Mesodermal cell (in vitro differentiated cells): ENCODE results near the gene ANKRD65.
"Not testable (repeated sequence)": the region's sequence is repeated elsewhere in the genome, so short reads cannot be mapped to it uniquely, and the experiment has no call there.

Experiments
- H3K27ac ChIP-seq: 2 replicates; pipeline ENCODE4 v1.7.0; 2013; ENCODE audit warnings: mild to moderate bottlenecking, low read depth, low read length, moderate library complexity; ENCODE audit not compliant: severe bottlenecking
- H3K36me3 ChIP-seq: 2 replicates; pipeline ENCODE4 v1.7.1; 2013; ENCODE audit warnings: mild to moderate bottlenecking, low read length, moderate library complexity; ENCODE audit not compliant: control insufficient read depth, insufficient read depth
- H3K4me1 ChIP-seq: one replicate; pipeline ENCODE4 v1.7.1; 2013; ENCODE audit warnings: mild to moderate bottlenecking, low read length; ENCODE audit not compliant: insufficient read depth, control insufficient read depth, poor library complexity, severe bottlenecking
- H3K4me3 ChIP-seq: 2 replicates; pipeline ENCODE4 v1.7.0; 2013; ENCODE audit warnings: low read length, control low read depth, mild to moderate bottlenecking; ENCODE audit not compliant: insufficient read depth, poor library complexity, severe bottlenecking; ENCODE audit errors: extremely low read depth
- H3K9me3 ChIP-seq: 2 replicates; pipeline ENCODE4 v1.7.1; 2013; ENCODE audit warnings: mild to moderate bottlenecking, low read length, moderate library complexity; ENCODE audit not compliant: control insufficient read depth
- WGBS, 2 experiments: methylation state at CpG; one replicate each; pipeline ENCODE4 v1.1.5; 2013; ENCODE audit warnings: missing lambda C conversion rate in 2 of 2; ENCODE audit not compliant: insufficient coverage in 2 of 2; 5-methylcytosine and 5-hydroxymethylcytosine counted together

Gene ANKRD65

GRCh38 chr1:1374929-1375662, 46.0 kb downstream of the ANKRD65 start, which contains the start of gene AURKAIP1:
TSS of gene AURKAIP1 (minus strand) at chr1:1375207. CDS start at chr1:1374756, 451 bp downstream.
- Histone ChIP-seq H3K4me1 (peaks cover 7% of the 10 kb centered on the region), H3K4me3 (peak within 1 kb of the TSS; percentile 98), H3K36me3 (peaks cover 28% of the 10 kb centered on the region), H3K27ac (peak within 1 kb of the TSS; percentile 86), H3K9me3 (no peaks in the 10 kb centered on the region)
- WGBS, 2 experiments = 0% methylated on average over 71 to 79 of the region's 85 CpGs

GRCh38 chr1:1374589-1374928, 46.5 kb downstream of the ANKRD65 start:
- Histone ChIP-seq H3K4me3 (peak overlapping the region; percentile 98), H3K4me1 (peaks cover 7% of the 10 kb centered on the region), H3K9me3 (no peaks in the 10 kb centered on the region), H3K36me3 (peaks cover 28% of the 10 kb centered on the region), H3K27ac (peak overlapping the region; percentile 86)
- WGBS, 2 experiments = 0 to 1% methylated on average over 18 to 22 of the region's 24 CpGs

GRCh38 chr1:1373815-1374588, 47.1 kb downstream of the ANKRD65 start:
- Histone ChIP-seq H3K4me3 (peak overlapping the region; percentile 98), H3K36me3 (peaks cover 28% of the 10 kb centered on the region), H3K9me3 (no peaks in the 10 kb centered on the region), H3K4me1 (peaks cover 7% of the 10 kb centered on the region), H3K27ac (no peak overlapping the region)
- WGBS, 2 experiments = 59 to 60% methylated on average over 50 to 52 of the region's 52 CpGs

- no peak overlapping the region for H3K27ac ChIP-seq
- peaks cover 28% of the 10 kb centered on the region for H3K36me3 ChIP-seq
- 95 to 98% methylated on average over 21 to 23 of the region's 26 CpGs for WGBS, 2 experiments
- peak overlapping the region; percentile 98 for H3K4me3 ChIP-seq
- no peaks in the 10 kb centered on the region for H3K9me3 ChIP-seq
- peaks cover 7% of the 10 kb centered on the region for H3K4me1 ChIP-seq
These were observed 47.8 kb downstream of the ANKRD65 start for GRCh38 chr1:1373051-1373814.

GRCh38 chr1:1371746-1372711, 49.0 kb downstream of the ANKRD65 start:
- Histone ChIP-seq H3K4me1 (peaks cover 7% of the 10 kb centered on the region), H3K27ac (no peak overlapping the region), H3K9me3 (peaks cover 4% of the 10 kb centered on the region), H3K4me3 (no peak overlapping the region), H3K36me3 (peaks cover 25% of the 10 kb centered on the region)
- WGBS, 2 experiments = 57 to 63% methylated on average over 21 to 22 of the region's 26 CpGs

- Histone ChIP-seq H3K36me3 (peaks cover 22% of the 10 kb centered on the region), H3K27ac (no peak overlapping the region)
- WGBS, 2 experiments = 92 to 94% methylated on average over 9 of the region's 12 CpGs
These were observed 49.7 kb downstream of the ANKRD65 start for GRCh38 chr1:1371364-1371745.

GRCh38 chr1:1370771-1371300, 50.2 kb downstream of the ANKRD65 start:
- peaks cover 16% of the 10 kb centered on the region for H3K9me3 ChIP-seq
- 95 to 96% methylated on average over 13 of the region's 16 CpGs for WGBS, 2 experiments
- no peak overlapping the region for H3K4me3 ChIP-seq
- peaks cover 22% of the 10 kb centered on the region for H3K36me3 ChIP-seq
- H3K4me1 ChIP-seq = peaks cover 4% of the 10 kb centered on the region
- H3K27ac ChIP-seq = no peak overlapping the region

More at GRCh38 chr1:1371364-1371745, 49.7 kb downstream of the ANKRD65 start:
- Histone ChIP-seq H3K9me3 (peaks cover 11% of the 10 kb centered on the region), H3K4me1 (peaks cover 7% of the 10 kb centered on the region), H3K4me3 (no peak overlapping the region)

- WGBS, 2 experiments = 90 to 93% methylated on average over 9 to 13 of the region's 14 CpGs
- not testable (repeated sequence) for H3K27ac ChIP-seq, H3K4me1 ChIP-seq, H3K4me3 ChIP-seq
- Histone ChIP-seq H3K9me3 (peaks cover 17% of the 10 kb centered on the region), H3K36me3 (peaks cover 22% of the 10 kb centered on the region)
These were observed 51.0 kb downstream of the ANKRD65 start for GRCh38 chr1:1370094-1370493.
